Kasumi-1 (cell line): ENCODE results near the gene WDR48.
A peak's percentile ranks its signal among the peaks of the same experiment; 100 is the strongest.

Source experiments
- DNase-seq, 2 experiments: peaks; one replicate each; lab custom pipeline; 2025; lab: John Stamatoyannopoulos, UW

Gene WDR48

DNA sequence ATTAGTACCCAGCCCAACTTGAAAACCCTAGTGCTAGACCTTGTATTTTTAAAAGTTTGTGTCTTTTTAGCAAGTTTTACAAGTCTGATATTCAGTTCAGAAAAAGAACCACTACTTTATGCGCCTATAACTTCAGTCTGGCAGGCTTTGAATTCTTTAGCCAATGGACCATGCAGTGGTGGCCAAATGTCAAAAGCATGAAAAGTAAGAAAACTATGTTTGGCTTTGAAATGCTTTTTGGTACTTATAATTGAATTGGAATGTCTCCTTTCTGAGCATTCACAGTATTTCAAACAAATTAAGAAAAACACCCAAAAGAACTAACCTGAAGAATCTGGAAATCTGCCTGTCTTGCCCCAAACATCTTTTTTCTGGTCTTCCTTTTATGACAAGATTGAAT, 12.8 kb downstream of the WDR48 start:
- no peak for DNase-seq

DNA sequence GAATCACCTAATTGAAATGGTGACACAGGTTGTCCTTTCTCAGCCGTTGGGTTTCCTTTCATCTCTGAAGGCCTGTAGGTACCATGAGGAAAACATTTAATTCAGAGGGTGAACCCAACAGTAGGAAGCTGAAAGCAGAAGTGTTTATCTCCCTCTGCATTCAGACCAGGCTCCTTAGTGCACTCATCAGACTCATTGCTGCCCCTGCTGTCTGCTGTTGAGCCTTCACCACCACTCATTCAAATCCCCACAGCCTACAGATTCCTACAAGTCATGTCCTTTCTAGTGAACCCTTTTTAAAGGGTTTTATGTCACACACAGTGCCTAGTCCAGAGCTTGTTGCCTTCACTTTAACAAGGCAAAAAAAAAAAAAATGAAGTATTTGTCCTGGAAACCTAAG, 13.4 kb downstream of the WDR48 start:
- peak; percentile 93 to 96 for DNase-seq

DNA sequence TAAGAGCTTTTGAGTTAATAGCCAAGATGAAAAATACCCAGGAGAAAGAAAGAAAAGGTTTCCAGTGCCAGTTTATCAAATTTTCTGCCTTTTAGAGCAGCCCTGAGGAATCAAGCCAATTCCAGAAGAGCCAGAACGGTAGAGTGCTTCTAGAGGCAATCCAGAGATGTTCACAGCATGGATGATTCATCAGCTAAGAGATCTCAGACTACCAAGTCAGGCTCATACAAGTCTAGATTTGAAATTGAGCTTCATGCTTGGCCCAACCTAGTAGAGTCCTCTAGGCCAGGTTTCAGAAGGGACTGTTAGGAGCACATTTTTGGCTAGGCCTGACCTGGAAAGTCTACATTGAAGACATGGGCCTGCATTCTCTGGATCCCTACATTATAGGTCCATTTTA, 15.5 kb downstream of the WDR48 start:
- no peak for DNase-seq

DNA sequence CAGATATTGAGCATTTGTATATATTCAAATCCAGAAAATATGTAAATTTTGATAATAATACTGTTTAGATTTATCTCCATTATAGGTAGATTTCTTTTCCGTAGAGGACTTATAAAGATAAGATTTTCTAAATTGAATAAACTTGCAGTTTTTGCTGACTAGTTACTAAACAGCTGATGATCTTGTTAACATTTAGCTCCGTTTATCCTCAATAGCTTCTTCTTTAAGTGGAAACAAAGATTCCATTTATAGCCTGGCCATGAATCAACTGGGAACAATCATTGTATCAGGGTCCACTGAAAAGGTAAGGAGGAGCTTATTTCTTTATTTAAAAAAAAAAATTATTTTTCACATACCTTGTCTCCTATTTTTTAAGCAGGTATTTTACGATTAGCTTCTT, 16.7 kb downstream of the WDR48 start:
- DNase-seq: no peak

DNA sequence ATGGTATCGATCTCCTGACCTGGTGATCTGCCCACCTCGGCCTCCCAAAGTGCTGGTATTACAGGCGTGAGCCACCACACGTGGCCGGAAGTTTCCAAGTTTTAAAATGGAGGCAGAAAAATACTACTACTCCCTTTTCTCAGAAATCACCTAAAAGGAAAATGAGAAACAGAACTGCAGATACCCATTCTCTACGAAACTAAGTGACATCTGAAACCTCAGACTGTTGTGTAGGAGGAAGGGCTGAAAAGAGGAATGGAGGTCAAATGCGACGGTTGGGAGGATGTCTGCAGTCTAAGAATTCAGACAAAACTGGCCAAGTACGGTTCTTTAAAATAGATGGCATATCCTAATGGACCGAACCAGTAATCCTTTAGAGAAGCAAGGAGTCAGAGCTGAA, 24.1 kb downstream of the WDR48 start:
- no peak for DNase-seq

DNA sequence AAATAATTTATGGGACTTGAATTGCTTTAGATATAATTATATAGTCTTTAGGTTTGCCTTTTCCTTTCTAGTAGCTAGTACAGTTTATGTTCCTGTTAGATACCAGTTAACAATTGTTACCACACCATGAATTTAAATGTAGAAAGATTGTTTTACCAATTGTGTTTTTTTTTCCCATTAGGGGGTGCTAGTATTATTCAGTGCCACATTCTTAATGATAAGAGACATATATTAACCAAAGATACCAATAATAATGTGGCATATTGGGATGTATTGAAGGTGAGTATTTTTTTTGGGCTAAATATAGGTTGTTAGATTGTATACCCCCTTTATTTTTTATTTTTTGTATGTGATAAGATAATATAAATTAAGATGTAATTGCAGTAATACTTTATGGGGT, 27.7 kb downstream of the WDR48 start:
- peak in 1 of 2 experiments; percentile 19 for DNase-seq

DNA sequence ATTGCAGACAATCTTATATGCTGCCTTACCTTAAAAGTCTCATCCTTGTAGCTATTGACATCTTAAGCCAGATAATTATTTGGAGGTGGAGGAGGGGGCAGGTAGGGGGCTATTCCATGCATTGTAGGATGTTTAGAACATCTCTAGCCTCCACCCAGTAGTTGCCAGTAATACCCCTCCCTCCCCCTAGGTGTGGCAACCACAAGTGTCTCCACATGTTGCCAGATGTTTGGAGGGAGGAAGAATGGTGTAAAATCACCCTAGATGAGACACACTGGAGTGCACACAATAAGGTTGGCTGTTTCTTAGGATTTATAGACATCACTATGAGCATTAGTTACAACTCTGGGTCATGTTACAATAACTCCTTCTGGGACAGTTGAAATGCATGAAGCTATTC, 28.2 kb downstream of the WDR48 start:
- DNase-seq: no peak

DNA sequence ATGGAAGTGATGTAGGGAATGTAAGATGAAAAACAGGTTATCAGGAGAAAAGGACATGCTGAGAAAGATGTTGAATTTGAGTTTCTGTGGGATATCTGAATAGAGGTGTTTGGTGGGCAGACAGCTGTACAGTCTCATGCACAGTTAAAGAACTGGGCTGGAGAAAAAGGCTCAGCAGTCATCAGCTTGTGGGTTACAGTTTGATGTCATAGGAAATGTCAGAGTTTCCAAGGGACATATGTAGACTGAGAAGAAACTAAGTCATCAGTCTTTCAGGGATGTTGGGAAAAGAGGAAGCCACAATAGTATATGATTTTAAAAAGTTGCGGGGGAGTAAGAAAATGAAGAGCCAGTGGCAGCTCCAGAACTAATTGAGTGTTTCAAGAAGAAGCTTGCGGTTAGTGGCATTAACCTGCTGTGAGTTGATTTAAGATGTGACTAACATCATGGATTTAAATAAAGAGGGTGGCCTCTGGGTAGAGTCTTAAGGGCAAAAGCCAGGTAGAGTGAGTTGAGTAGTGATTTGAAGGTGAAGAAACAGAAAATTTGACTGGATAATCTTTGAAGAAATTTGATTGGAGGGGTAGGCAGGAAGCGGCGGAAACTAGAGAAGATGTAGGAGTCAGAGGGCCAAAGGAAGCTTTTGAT, 31.0 kb downstream of the WDR48 start:
- peak in 1 of 2 experiments; percentile 4 for DNase-seq

DNA sequence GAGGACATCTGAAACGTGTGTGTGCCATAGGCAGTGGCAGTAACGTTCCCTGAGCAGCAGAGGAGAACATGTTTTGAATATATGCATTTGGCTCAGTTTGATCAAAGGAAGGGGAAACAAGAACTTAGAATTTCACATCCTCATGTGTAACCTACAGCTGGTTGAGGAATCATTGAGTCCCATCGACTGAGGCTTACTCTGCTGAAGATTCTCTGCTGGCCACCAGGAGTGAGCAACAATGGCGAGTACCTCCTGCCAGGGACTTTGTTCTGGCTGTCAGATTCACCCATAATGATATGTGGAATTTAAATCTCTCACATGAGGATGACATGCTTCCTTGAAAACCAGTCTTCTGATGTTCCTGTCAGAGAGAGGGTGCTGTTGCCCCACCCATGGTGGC, 34.3 kb downstream of the WDR48 start:
- no peak for DNase-seq

DNA sequence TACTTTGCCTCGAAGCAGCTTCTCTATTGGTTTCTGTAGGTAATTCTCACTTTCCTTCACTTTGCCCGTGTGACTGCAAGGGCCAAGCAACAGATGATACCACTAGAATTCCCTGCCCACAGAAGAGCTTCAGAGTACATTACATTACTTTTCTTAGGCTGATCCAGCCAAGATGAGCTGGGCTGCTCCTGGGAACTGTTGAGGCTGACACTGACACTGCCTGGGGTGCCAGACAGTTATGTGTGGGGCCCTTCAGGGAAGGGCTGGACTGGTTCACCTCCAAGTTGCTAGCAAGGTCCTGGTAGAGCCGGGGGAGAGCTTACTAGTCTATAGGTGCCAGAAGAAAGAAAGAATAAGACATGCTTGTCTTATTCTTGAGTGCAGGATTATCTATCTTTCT, 36.6 kb downstream of the WDR48 start:
- no peak for DNase-seq

DNA sequence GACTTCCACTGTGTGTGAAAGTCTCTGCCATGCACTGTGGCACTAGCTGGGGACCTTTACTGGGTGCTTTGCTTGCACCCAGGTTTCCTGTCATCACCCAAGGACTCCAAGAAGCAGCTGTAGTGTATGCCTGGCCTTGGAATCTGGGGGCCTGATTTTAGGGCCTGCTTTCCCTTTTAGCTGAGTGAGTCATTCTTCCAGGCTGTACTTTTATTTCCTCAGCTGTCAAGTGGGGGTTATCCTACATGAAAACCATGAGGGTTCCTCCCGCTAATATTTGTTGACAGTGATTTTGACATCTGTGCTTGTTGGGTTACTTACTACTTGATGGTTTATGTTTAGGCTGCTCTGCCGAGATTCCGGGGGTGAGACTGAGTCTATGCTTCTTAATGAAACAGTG, 37.1 kb downstream of the WDR48 start:
- DNase-seq: no peak

DNA sequence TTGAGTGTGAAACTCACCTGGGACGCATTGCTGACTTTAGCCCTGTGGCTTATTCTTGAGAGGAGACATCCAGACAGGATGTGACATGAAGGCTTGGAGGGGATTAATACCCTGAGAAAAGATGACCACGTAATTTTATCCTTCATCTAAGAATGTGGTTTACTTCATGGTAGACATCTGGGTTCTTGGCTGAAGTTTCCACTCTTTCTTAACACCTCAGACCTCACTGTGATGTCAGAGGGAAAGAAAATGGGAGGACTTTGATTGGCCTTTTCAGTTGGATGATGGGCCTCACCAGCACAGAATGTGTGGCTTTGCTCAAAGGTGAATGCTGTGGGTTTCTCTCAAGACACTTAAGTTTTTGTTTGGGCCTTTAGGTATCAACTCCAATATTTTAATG, 39.1 kb downstream of the WDR48 start:
- no peak for DNase-seq

DNA sequence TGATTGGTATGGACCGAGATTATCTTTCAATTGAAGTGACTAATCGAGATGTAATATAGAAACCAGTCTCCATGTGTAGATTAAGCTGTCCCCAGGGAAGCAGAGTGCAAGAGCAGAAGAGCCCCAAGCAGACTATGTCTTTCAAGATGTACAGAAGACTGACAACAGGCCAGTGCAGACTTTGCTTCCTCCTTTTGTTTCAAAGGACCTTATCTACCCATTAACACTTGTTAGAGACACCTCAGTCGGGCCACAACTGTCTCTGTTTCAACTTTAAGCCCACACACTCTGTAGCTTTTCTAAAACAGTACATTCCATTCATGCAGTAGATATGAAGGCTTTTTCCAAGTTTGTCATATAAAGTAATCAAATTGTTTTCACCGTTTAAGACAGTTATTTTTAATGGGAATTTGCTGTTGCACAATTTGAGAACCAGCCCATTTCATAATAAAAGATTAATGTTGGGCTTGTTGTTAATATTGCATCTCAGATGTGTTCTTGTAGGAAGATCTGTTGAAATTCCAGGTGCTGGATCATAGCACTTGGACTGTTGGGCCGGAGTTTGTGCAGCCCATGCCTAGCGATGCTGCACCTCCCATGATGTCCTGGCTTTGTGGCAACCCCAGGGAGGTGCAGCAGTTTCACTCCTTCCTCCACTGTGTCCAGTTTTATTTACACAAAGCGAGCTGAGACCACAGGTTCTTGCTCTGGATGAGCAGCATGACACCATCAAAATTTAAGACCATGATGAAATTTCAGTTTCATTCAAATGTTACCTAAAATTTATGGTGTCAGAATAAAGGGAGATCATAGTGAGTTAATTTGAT, 43.2 kb downstream of the WDR48 start:
- DNase-seq: no peak

DNA sequence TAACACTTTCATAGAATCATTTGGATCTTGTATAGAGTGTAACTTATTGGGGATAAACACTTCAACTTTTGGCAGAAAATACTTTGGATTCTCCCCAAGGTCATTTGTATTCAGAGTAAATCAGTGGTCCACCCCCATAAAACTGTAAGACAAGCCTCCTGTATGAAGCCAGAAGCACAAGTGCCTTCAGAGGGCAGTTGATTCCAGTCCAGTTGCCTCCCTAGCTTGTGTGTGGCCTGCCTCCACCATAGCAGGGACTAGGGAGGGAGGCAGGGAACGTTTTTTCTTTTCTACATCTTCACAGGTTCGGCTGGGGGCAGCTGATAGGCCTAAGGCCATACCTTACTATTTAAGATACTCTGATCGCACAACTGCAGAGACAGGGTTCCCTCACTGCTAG, 44.0 kb downstream of the WDR48 start:
- no peak for DNase-seq

DNA sequence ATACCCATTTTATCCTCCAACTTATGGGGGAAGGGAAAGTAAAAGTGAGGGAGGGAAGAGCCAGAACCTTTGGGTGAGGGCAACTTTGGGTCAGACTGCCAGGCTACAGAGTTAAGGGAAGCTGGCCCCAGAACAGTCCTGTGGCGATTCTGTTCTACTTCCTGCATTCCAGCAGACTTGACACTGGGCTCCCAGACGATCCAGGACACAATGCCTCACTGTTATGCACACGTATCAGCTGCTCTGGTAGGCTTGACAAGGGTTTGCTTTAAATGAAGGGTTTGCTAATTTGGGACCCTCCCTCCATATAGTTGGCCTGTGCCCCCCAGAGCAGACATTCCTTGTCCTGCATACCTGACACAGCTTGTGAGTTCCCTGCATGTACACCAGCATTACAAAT, 45.0 kb downstream of the WDR48 start:
- no peak for DNase-seq

DNA sequence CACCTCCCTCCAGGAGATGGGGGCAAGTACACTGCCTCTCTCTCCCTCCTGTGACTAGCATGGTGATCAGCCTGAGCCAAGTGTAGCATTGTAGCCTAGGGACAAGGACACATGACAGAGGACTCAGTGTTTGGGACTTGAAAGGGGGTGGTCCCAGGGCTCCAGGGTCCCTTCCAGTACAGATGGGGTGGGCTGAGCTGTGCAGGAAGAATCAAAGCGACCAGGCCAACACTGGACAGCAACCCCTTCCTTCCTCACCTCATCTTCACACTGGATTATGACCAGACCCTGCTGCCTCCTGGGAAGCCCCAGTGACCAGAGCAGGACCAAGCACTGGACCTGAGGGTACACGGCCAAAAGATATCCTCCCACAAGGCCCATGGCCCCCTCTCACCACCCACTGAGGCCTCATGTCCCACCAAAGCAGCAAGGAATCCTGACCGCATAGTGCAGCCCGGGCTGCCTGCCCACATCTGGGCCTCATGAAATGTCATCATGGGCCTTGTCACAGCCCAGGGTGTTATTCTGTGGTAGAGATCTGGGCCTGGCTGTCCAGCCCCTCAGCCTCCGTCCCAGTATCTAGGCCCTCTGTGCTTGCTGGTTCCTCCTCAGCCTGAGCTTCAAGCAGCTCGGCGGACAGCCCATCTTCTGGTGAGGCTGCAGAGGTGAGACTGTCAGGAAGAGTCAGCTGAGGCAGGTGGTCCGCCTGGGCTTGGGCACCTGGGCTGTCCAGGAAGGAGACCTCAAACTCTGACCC, 46.1 kb downstream of the WDR48 start:
- DNase-seq: no peak

DNA sequence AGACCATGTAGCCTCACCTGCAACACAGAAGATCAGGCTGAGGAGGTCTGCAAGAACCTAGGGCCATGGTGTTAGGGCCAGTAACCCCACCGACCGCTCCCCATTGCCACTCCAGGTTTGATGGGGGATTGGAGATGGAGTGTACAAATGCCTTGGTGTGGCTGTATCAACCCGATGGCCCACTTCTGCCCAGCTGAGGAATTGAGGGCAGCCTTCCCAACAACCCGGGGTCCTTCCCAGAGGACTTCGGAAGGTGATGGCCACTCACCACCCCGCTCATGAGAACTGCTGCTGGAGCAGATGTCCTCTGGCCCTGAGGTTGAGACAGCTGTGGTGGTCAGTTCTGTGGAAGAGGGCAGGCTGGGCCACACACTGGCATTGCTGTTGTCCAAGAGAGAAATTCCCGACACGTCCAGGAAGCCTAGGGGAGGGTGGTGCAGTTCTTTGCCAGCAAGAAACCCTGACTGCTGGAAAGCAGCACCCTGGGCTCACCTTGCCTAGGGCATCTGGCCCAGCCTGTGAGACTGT, 46.7 kb downstream of the WDR48 start:
- DNase-seq: no peak

DNA sequence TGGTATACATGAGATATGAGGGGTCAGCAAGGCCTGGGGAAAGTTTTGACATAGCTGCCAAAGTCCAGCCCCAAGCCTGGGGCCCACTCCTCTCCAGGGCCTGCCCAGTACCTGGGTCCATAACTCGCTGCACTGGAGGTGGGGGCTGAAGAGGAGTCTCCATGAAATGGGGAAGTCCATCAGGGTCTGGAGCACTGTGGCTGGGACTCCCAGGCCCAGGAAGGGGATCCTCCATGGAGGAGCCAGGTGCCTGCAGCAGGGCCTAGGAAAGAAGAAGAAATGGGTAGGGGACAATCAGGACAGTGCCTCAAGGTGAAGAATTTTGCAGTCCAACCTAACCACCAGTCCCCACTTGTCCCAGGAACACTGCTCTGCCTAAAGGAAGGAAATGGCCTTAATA, 47.4 kb downstream of the WDR48 start:
- DNase-seq: no peak

DNA sequence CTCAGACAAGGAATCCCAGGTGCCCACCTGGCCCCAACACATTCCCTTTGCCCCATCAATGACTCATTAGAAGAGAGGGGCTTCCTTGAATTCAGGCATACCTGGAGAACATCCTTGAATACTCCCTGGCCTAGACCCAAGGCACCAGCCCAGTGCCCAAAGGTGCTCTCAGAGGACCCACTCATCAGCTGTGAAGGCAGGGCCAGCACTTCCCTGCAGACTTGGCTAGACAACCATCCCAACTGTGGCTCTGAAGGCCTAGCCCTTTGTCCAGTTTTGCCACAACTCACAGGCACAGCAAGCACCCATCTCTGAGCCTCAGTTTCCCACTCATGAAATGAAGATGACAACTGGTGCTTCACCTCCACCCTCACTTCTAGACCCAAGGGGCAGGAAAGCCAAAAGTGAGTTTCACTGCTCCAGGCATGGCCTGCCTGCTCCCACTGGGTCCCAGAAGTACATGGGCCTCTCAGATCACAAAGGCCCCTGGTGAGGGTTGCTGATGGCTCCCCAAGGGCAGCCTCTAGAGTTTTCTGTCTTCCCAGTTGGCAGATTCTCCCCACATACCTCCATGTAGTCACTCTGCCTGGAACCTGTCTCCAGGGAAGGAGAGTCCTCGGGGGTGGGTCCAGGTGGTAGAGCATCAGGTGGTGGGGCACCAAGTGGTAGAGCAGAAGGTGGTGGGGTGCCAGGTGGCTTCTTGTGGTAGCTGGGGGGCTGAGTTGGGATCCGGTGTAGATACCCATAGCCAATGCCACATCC, 48.1 kb downstream of the WDR48 start:
- no peak for DNase-seq

DNA sequence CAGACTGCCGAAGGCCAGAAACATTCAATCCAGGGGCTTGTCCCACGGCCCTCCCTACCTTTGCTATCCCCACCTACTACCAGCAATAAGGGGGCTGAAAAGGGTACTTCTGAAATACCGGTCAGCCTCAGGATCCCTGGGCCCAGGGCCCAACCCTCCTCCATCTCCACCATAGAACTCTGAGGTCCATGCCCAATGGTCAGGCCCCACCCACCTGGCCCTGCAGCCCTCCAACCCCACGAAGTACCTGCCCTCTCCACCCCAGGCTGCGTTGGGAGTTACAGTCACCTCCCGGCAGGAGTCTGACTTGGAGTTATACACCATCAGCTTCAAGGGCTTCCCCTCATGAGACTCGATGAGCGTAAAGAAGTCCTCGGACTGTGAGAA, 48.7 kb downstream of the WDR48 start:
- no peak for DNase-seq

DNA sequence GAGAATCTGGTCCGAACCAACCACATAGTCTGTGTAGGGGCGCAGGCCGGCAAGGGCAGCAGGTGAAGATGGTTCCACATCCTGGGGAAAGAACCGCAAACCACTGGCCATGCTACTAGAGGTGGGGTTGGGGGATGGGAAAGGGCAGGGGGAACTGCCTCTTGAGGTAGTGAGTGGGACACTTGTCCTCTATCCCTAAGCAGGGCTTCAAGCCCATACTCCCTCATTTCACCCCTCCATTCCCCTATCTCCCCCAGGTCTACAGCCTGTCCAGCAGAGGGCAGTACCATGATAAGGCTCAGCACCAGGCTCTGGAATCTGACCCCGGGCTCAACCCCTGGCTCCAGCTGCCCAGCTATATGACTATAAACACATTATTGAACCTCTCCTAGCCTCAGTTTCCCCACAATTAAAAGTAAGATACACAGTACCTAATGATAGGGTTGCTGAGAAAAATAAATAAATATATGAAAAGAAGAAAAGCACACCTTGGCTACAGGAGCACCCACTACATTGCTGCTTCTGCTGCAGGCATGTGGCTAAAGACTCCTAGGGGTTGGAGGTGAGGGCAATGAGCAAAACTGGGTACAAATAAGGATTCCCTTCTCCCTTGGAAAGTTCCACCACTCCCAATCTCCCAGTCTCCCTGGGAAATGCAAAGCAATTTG, 49.3 kb downstream of the WDR48 start:
- DNase-seq: peak; percentile 42 to 67
